PC-3 (cell line): ENCODE data around the gene CDHR2. TPM values are rescaled to one million over a fixed set of nuclear protein-coding genes. Genes with fewer than 3 reads are reported as not detected.

Experiments
- ATAC-seq: fragments of 200-7000 bp; cut with Tn5 transposase; 2 replicates; pipeline ENCODE4 v1.9.1; 2020; ENCODE audit warnings: mild to moderate bottlenecking, moderate library complexity
- BruUV-seq: library from RNA; stranded (reverse); fragments of 400-500 nt; replicated peaks from 2 replicates; lab custom pipeline; 2021; lab: Mats Ljungman, UMichigan
- CTCF ChIA-PET: fragments of 300-600 bp; sonication (Branson Sonifier 250); formaldehyde crosslinking; loops from one replicate; lab custom pipeline; 2022; ENCODE audit warnings: antibody characterized with exemption; lab: Charles Lee
- POLR2A ChIA-PET: fragments of 300-600 bp; sonication (Branson Sonifier 250); formaldehyde crosslinking; loops from one replicate; lab custom pipeline; 2022; ENCODE audit warnings: antibody characterized with exemption; ENCODE audit not compliant: unreplicated experiment; lab: Charles Lee
- DNase-seq: peaks from one replicate; pipeline ENCODE4 v3.0.0-alpha.2; 2015
- H2AFZ ChIP-seq: fragments of 300-600 bp; sonication (generic); 2 replicates; pipeline ENCODE4 v1.6.0; 2016; ENCODE audit warnings: antibody characterized with exemption, low read length
- H3F3A ChIP-seq: fragments of 300-600 bp; sonication (generic); one replicate; pipeline ENCODE4 v1.6.0; 2017; ENCODE audit warnings: antibody characterized with exemption, low read length, control low read depth, mild to moderate bottlenecking; ENCODE audit not compliant: unreplicated experiment
- H3K27ac ChIP-seq: fragments of 300-600 bp; sonication (generic); 2 replicates; pipeline ENCODE4 v1.5.1; 2016; ENCODE audit warnings: mild to moderate bottlenecking, low read length
- H3K27me3 ChIP-seq: fragments of 300-600 bp; sonication (generic); 2 replicates; pipeline ENCODE4 v1.6.1; 2016; ENCODE audit warnings: low read length, mixed read lengths
- H3K36me3 ChIP-seq: fragments of 300-600 bp; sonication (generic); 2 replicates; pipeline ENCODE4 v1.6.1; 2016; ENCODE audit warnings: low read depth, mixed run types, low read length, mixed read lengths
- H3K4me1 ChIP-seq: fragments of 300-600 bp; sonication (generic); 2 replicates; pipeline ENCODE4 v1.5.1; 2016; ENCODE audit warnings: low read length; ENCODE audit not compliant: insufficient read depth
- H3K4me2 ChIP-seq: fragments of 300-600 bp; sonication (generic); 2 replicates; pipeline ENCODE4 v1.6.0; 2016; ENCODE audit warnings: low read length
- H3K4me3 ChIP-seq: fragments of 300-600 bp; sonication (generic); 2 replicates; pipeline ENCODE4 v1.5.1; 2016; ENCODE audit warnings: mild to moderate bottlenecking, low read length, mixed read lengths
- H3K79me2 ChIP-seq: fragments of 300-600 bp; sonication (generic); 2 replicates; pipeline ENCODE4 v1.6.1; 2017; ENCODE audit warnings: low read length, mixed read lengths
- H3K9ac ChIP-seq: fragments of 300-600 bp; sonication (generic); 2 replicates; pipeline ENCODE4 v1.6.0; 2016; ENCODE audit warnings: mild to moderate bottlenecking, low read length
- H3K9me2 ChIP-seq: fragments of 300-600 bp; sonication (generic); replicated peaks from 2 replicates; pipeline ENCODE4 v1.6.1; 2016; ENCODE audit warnings: mixed run types, low read length, mixed read lengths
- H3K9me3 ChIP-seq: fragments of 300-600 bp; sonication (generic); 2 replicates; pipeline ENCODE4 v1.6.1; 2016; ENCODE audit warnings: low read length, mixed read lengths
- H4K20me1 ChIP-seq: fragments of 300-600 bp; sonication (generic); 2 replicates; pipeline ENCODE4 v1.6.1; 2016; ENCODE audit warnings: low read length, mixed read lengths
- CTCF ChIP-seq: fragments of 300-600 bp; sonication (generic); conservative IDR thresholded peaks from 2 replicates; pipeline ENCODE4 v1.5.1; 2017; ENCODE audit warnings: antibody characterized with exemption, low read depth, mild to moderate bottlenecking, low read length
- EZH2 ChIP-seq: fragments of 300-600 bp; sonication (generic); IDR thresholded peaks from one replicate; pipeline ENCODE4 v1.6.1; 2017; ENCODE audit warnings: antibody characterized with exemption, mild to moderate bottlenecking, low read length; ENCODE audit not compliant: unreplicated experiment
- EZH2phosphoT487 ChIP-seq: fragments of 300-600 bp; sonication (generic); IDR thresholded peaks from 2 replicates; pipeline ENCODE4 v1.6.1; 2018; ENCODE audit warnings: mild to moderate bottlenecking, antibody characterized with exemption, low read length, borderline replicate concordance
- intact Hi-C: fragments of 100-400 bp; cut with micrococcal nuclease; formaldehyde crosslinking; loops from 2 replicates; pipeline ENCODE4 v1.9.0; 2023
- total RNA-seq: library from RNA; depleted of rRNA; stranded (reverse); fragments of >200 nt; gene quantifications from 2 replicates; pipeline ENCODE4 v1.2.3, GENCODE V29; 2014

CDHR2 gene
- total RNA-seq, 1 experiment from 2014 or later, result 0.07 TPM

GRCh38 chr5:176529116-176529740 is 19.9 kb upstream of the CDHR2 start:
- Histone ChIP-seq H3F3A (no peaks in the 10 kb centered on the region), H2AFZ (no peak overlapping the region), H3K27me3 (no peaks in the 10 kb centered on the region), H3K9me3 (no peaks in the 10 kb centered on the region), H3K9me2 (no peaks in the 10 kb centered on the region), H3K4me1 (peaks cover 6% of the 10 kb centered on the region), H3K4me2 (no peak overlapping the region), H3K4me3 (no peak overlapping the region), H3K27ac (no peak overlapping the region), H4K20me1 (peaks cover 12% of the 10 kb centered on the region), H3K36me3 (peaks cover 11% of the 10 kb centered on the region; the same call in 1 of the 2 replicates), H3K9ac (no peak overlapping the region), H3K79me2 (peaks cover 17% of the 10 kb centered on the region)
- TF ChIP-seq EZH2, result no peak
- TF ChIP-seq CTCF, result no peak
- no TSS peak for BruUV-seq
- POLR2A ChIA-PET, result no interaction called here
- ATAC-seq (no peak), DNase-seq (no peak)
- intact Hi-C loops, result no loop called here
- CTCF ChIA-PET, result no interaction called here

GRCh38 chr5:176529741-176530141 is 19.4 kb upstream of the CDHR2 start:
- no peak overlapping the region for H3K27ac ChIP-seq
- DNase-seq (no peak), ATAC-seq (no peak)
- H3K4me2 ChIP-seq, result no peak overlapping the region
- no peaks in the 10 kb centered on the region for H3F3A ChIP-seq
- peaks cover 11% of the 10 kb centered on the region; the same call in 1 of the 2 replicates for H3K36me3 ChIP-seq
- TF ChIP-seq EZH2phosphoT487, result no peak
- TF ChIP-seq CTCF, result no peak
- no peak for TF ChIP-seq EZH2
- no peaks in the 10 kb centered on the region for H3K27me3 ChIP-seq
- H4K20me1 ChIP-seq, result peaks cover 13% of the 10 kb centered on the region
- ChIA-PET POLR2A (no interaction called here), CTCF (no interaction called here)
- no peak overlapping the region for H3K9ac ChIP-seq
- H3K4me1 ChIP-seq, result peaks cover 11% of the 10 kb centered on the region
- no peak overlapping the region for H2AFZ ChIP-seq
- no peaks in the 10 kb centered on the region for H3K9me3 ChIP-seq
- no TSS peak for BruUV-seq
- intact Hi-C loops, result no loop called here
- H3K9me2 ChIP-seq, result no peaks in the 10 kb centered on the region
- H3K79me2 ChIP-seq, result peaks cover 23% of the 10 kb centered on the region
- H3K4me3 ChIP-seq, result no peak overlapping the region

GRCh38 chr5:176530393-176530982 is 18.7 kb upstream of the CDHR2 start:
- ChIA-PET POLR2A (no interaction called here), CTCF (no interaction called here)
- peaks cover 13% of the 10 kb centered on the region for H4K20me1 ChIP-seq
- peaks cover 11% of the 10 kb centered on the region; the same call in 1 of the 2 replicates for H3K36me3 ChIP-seq
- peaks cover 30% of the 10 kb centered on the region for H3K79me2 ChIP-seq
- intact Hi-C loops, result no loop called here
- H3K4me3 ChIP-seq, result no peak overlapping the region
- no peak for TF ChIP-seq EZH2
- no peak for TF ChIP-seq CTCF
- TF ChIP-seq EZH2phosphoT487, result no peak
- H3K4me2 ChIP-seq, result no peak overlapping the region
- H3F3A ChIP-seq, result no peaks in the 10 kb centered on the region
- BruUV-seq, result no TSS peak
- H3K4me1 ChIP-seq, result peaks cover 19% of the 10 kb centered on the region
- DNase-seq (no peak), ATAC-seq (no peak)
- no peak overlapping the region for H2AFZ ChIP-seq
- no peaks in the 10 kb centered on the region for H3K9me2 ChIP-seq
- no peaks in the 10 kb centered on the region for H3K27me3 ChIP-seq
- no peak overlapping the region for H3K9ac ChIP-seq
- no peak overlapping the region for H3K27ac ChIP-seq
- no peaks in the 10 kb centered on the region for H3K9me3 ChIP-seq
